ENCODE data around the gene ATP13A5.

The ATP13A5 gene

DNA sequence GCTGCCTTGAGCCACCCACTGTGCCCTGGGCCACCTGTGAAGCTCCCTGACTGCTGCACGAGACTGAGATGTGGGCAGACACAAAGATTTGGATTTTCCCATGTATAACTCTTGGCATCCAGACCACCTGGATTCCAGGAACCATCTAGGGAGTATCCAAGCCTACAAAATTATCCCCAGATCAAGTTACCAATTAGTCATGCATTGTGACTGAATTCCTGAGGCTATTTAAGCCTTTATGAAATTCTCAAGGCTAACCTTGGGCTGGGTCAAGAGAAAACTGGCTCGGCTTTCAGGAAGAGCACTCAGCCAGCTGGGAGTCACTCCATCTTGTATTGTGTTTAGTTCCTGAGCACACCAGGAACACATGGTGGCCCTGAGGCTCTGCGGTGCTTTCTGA is 13.3 kb upstream of the ATP13A5 start:
- H3K27ac ChIP-seq (replicated peaks; ENCODE audit: low read length) = no peak overlapping the region
- H3K23ac ChIP-seq (ENCODE audit: low read depth, low read length, poor library complexity) = no peak overlapping the region
- peak; percentile 26 for DNase-seq (ENCODE audit: low spot score)
- no peak overlapping the region for H4K8ac ChIP-seq (ENCODE audit: low read depth, low read length)
- H4K91ac ChIP-seq (ENCODE audit: low read depth, low read length, poor library complexity) = no peak overlapping the region
- H3K4me1 ChIP-seq (ENCODE audit: control insufficient read depth in 2 of 2, insufficient read depth in 1 of 2, low read depth in 1 of 2, low read length in 2 of 2) = peaks cover 11 to 12% of the 10 kb centered on the region in 2 donors
- no peak overlapping the region for H3K4ac ChIP-seq (ENCODE audit: low read length)
- no peak overlapping the region for H3K14ac ChIP-seq (ENCODE audit: low read length)
- no peak overlapping the region for H3K4me2 ChIP-seq (ENCODE audit: insufficient read depth, low read length, poor library complexity, severe bottlenecking)
- H3K9ac ChIP-seq (ENCODE audit: low read depth, low read length, poor library complexity) = no peak overlapping the region
- no peaks in the 10 kb centered on the region for H3K9me3 ChIP-seq (replicated peaks in 1 of 2; ENCODE audit: control insufficient read depth in 2 of 2, insufficient read depth in 1 of 2, low read depth in 1 of 2, low read length in 2 of 2)
- no peak overlapping the region for H3K4me3 ChIP-seq (ENCODE audit: low read length in 2 of 2)
- peak overlapping the region; percentile 86 for H3K18ac ChIP-seq (ENCODE audit: low read length)
- H2BK120ac ChIP-seq (ENCODE audit: low read depth, low read length) = no peak overlapping the region
- no peak overlapping the region for H2BK5ac ChIP-seq (ENCODE audit: low read length)
- H3K79me1 ChIP-seq (ENCODE audit: low read depth, low read length) = no peaks in the 10 kb centered on the region
- WGBS, 2 donors (ENCODE audit: extremely low coverage in 2 of 2, insufficient read length in 2 of 2, insufficient replicate concordance in 1 of 2) = no CpG with 5 or more reads among the region's 3 CpGs
- no peak overlapping the region for H2AFZ ChIP-seq (ENCODE audit: low read length)
- peak overlapping the region; percentile 43 for H2BK12ac ChIP-seq (ENCODE audit: low read length)
- no peaks in the 10 kb centered on the region for H3K36me3 ChIP-seq (replicated peaks in 1 of 2; ENCODE audit: control insufficient read depth in 2 of 2, insufficient read depth in 2 of 2, low read length in 2 of 2)
- no peak overlapping the region for H2BK15ac ChIP-seq (ENCODE audit: low read length)
- H3K27me3 ChIP-seq (ENCODE audit: control insufficient read depth in 3 of 3, insufficient read depth in 3 of 3, low read depth in 1 of 3, low read length in 3 of 3) = no peaks in the 10 kb centered on the region
- no peak overlapping the region for H2AK5ac ChIP-seq (ENCODE audit: low read depth, low read length)

DNA sequence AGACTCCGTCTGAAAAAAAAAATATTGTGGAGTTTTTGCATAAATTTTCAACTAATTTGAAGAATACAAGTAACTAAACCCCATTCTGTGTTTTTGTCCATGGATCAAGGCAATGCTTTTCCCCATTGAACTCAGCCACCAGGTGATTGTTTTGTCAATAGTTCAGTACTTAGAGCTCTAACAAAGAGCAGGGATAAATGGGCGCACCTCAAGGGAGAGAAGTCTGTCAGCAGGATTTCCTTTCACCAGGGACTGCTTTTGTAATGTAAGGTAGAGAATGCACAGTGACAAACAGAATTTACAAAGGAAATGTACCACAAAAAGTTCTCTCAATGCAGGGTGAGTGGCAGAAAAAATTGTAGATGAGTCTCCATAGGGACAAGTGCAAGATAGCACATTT is 10.8 kb upstream of the ATP13A5 start:
- Histone ChIP-seq H3K14ac (ENCODE audit: low read length) (no peak overlapping the region), H2BK120ac (ENCODE audit: low read depth, low read length) (no peak overlapping the region), H3K4me1 (ENCODE audit: control insufficient read depth in 2 of 2, insufficient read depth in 1 of 2, low read depth in 1 of 2, low read length in 2 of 2) (peaks cover 11 to 12% of the 10 kb centered on the region in 2 donors), H3K9me3 (replicated peaks in 1 of 2; ENCODE audit: control insufficient read depth in 2 of 2, insufficient read depth in 1 of 2, low read depth in 1 of 2, low read length in 2 of 2) (no peaks in the 10 kb centered on the region), H3K27ac (replicated peaks; ENCODE audit: low read length) (no peak overlapping the region), H2BK5ac (ENCODE audit: low read length) (no peak overlapping the region), H3K4me2 (ENCODE audit: insufficient read depth, low read length, poor library complexity, severe bottlenecking) (no peak overlapping the region), H2AFZ (ENCODE audit: low read length) (no peak overlapping the region), H4K8ac (ENCODE audit: low read depth, low read length) (no peak overlapping the region), H3K4ac (ENCODE audit: low read length) (no peak overlapping the region), H3K18ac (ENCODE audit: low read length) (no peak overlapping the region), H2AK5ac (ENCODE audit: low read depth, low read length) (no peak overlapping the region), H3K9ac (ENCODE audit: low read depth, low read length, poor library complexity) (no peak overlapping the region), H3K36me3 (replicated peaks in 1 of 2; ENCODE audit: control insufficient read depth in 2 of 2, insufficient read depth in 2 of 2, low read length in 2 of 2) (no peaks in the 10 kb centered on the region), H3K4me3 (ENCODE audit: low read length in 2 of 2) (no peak overlapping the region), H2BK15ac (ENCODE audit: low read length) (no peak overlapping the region), H3K23ac (ENCODE audit: low read depth, low read length, poor library complexity) (no peak overlapping the region), H4K91ac (ENCODE audit: low read depth, low read length, poor library complexity) (no peak overlapping the region), H2BK12ac (ENCODE audit: low read length) (no peak overlapping the region), H3K79me1 (ENCODE audit: low read depth, low read length) (no peaks in the 10 kb centered on the region), H3K27me3 (ENCODE audit: control insufficient read depth in 3 of 3, insufficient read depth in 3 of 3, low read depth in 1 of 3, low read length in 3 of 3) (no peaks in the 10 kb centered on the region)
- DNase-seq (ENCODE audit: low spot score) = no peak
- no CpG with 5 or more reads among the region's 2 CpGs for WGBS, 2 donors (ENCODE audit: extremely low coverage in 2 of 2, insufficient read length in 2 of 2, insufficient replicate concordance in 1 of 2)

DNA sequence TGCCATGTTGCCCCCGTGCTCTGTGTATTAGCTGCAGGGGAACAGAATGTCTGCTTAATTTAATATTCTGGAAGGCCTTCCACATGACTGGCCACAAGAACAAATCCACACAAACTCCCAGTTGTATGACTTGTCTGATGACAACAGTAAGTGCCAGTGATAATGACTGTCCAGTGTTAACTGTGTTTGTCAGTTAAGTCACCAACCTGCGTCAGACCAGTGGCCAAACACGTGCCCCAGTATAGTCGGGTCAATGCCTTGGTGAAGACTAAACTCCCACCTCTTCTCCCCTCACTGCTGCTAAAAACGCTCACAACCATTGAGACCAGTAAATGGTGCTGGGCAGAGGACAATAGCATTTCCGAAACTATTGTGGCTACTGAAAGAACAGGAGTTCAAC is 9.8 kb upstream of the ATP13A5 start:
- H3K36me3 ChIP-seq (replicated peaks in 1 of 2; ENCODE audit: control insufficient read depth in 2 of 2, insufficient read depth in 2 of 2, low read length in 2 of 2) = no peaks in the 10 kb centered on the region
- H2AFZ ChIP-seq (ENCODE audit: low read length) = no peak overlapping the region
- H3K4me1 ChIP-seq (ENCODE audit: control insufficient read depth in 2 of 2, insufficient read depth in 1 of 2, low read depth in 1 of 2, low read length in 2 of 2) = peaks cover 11 to 12% of the 10 kb centered on the region in 2 donors
- no peak overlapping the region for H3K23ac ChIP-seq (ENCODE audit: low read depth, low read length, poor library complexity)
- no peak overlapping the region for H3K18ac ChIP-seq (ENCODE audit: low read length)
- no peaks in the 10 kb centered on the region for H3K27me3 ChIP-seq (ENCODE audit: control insufficient read depth in 3 of 3, insufficient read depth in 3 of 3, low read depth in 1 of 3, low read length in 3 of 3)
- no peak overlapping the region for H3K4ac ChIP-seq (ENCODE audit: low read length)
- no peak overlapping the region for H4K91ac ChIP-seq (ENCODE audit: low read depth, low read length, poor library complexity)
- no CpG with 5 or more reads among the region's 6 CpGs for whole genome bisulfite sequencing, 2 donors (ENCODE audit: extremely low coverage in 2 of 2, insufficient read length in 2 of 2, insufficient replicate concordance in 1 of 2)
- H3K9me3 ChIP-seq (replicated peaks in 1 of 2; ENCODE audit: control insufficient read depth in 2 of 2, insufficient read depth in 1 of 2, low read depth in 1 of 2, low read length in 2 of 2) = no peaks in the 10 kb centered on the region
- H2BK15ac ChIP-seq (ENCODE audit: low read length) = no peak overlapping the region
- no peak overlapping the region for H3K27ac ChIP-seq (replicated peaks; ENCODE audit: low read length)
- H3K9ac ChIP-seq (ENCODE audit: low read depth, low read length, poor library complexity) = no peak overlapping the region
- no peak overlapping the region for H2AK5ac ChIP-seq (ENCODE audit: low read depth, low read length)
- DNase-seq (ENCODE audit: low spot score) = no peak
- no peak overlapping the region for H3K14ac ChIP-seq (ENCODE audit: low read length)
- H2BK12ac ChIP-seq (ENCODE audit: low read length) = no peak overlapping the region
- H2BK5ac ChIP-seq (ENCODE audit: low read length) = no peak overlapping the region
- H3K79me1 ChIP-seq (ENCODE audit: low read depth, low read length) = no peaks in the 10 kb centered on the region
- H3K4me3 ChIP-seq (ENCODE audit: low read length in 2 of 2) = no peak overlapping the region
- H3K4me2 ChIP-seq (ENCODE audit: insufficient read depth, low read length, poor library complexity, severe bottlenecking) = no peak overlapping the region
- no peak overlapping the region for H2BK120ac ChIP-seq (ENCODE audit: low read depth, low read length)
- H4K8ac ChIP-seq (ENCODE audit: low read depth, low read length) = no peak overlapping the region

DNA sequence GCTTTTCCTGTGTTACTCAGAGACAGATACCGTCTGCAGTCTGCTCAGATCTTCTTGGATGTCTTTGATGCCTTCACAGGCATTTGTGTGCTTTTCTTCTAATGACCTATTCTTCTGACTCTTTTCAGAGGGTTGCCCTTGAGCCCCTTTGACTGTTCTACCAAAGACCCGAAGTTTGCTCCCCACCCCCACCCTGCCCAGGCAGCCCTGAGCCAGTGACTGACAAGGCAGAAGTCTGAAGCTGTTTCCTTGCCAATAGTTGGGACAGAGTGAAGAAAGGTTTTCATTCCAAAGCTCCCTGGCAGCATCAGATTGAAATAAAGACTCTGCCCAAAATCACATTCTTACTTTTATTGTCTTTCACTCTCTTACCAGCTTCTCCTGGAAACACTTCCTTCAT is 9.0 kb upstream of the ATP13A5 start:
- Histone ChIP-seq H4K8ac (ENCODE audit: low read depth, low read length) (no peak overlapping the region), H4K91ac (ENCODE audit: low read depth, low read length, poor library complexity) (no peak overlapping the region), H3K36me3 (replicated peaks in 1 of 2; ENCODE audit: control insufficient read depth in 2 of 2, insufficient read depth in 2 of 2, low read length in 2 of 2) (no peaks in the 10 kb centered on the region), H3K18ac (ENCODE audit: low read length) (no peak overlapping the region), H2AFZ (ENCODE audit: low read length) (no peak overlapping the region), H2AK5ac (ENCODE audit: low read depth, low read length) (no peak overlapping the region), H3K4me3 (ENCODE audit: low read length in 2 of 2) (no peak overlapping the region), H3K4ac (ENCODE audit: low read length) (no peak overlapping the region), H3K4me2 (ENCODE audit: insufficient read depth, low read length, poor library complexity, severe bottlenecking) (no peak overlapping the region), H3K79me1 (ENCODE audit: low read depth, low read length) (no peaks in the 10 kb centered on the region), H2BK5ac (ENCODE audit: low read length) (no peak overlapping the region), H3K27ac (replicated peaks; ENCODE audit: low read length) (no peak overlapping the region), H3K9me3 (replicated peaks in 1 of 2; ENCODE audit: control insufficient read depth in 2 of 2, insufficient read depth in 1 of 2, low read depth in 1 of 2, low read length in 2 of 2) (no peaks in the 10 kb centered on the region), H3K14ac (ENCODE audit: low read length) (no peak overlapping the region), H2BK15ac (ENCODE audit: low read length) (no peak overlapping the region), H3K23ac (ENCODE audit: low read depth, low read length, poor library complexity) (no peak overlapping the region), H2BK12ac (ENCODE audit: low read length) (no peak overlapping the region), H3K4me1 (ENCODE audit: control insufficient read depth in 2 of 2, insufficient read depth in 1 of 2, low read depth in 1 of 2, low read length in 2 of 2) (peaks cover 11 to 12% of the 10 kb centered on the region in 2 donors), H3K27me3 (ENCODE audit: control insufficient read depth in 3 of 3, insufficient read depth in 3 of 3, low read depth in 1 of 3, low read length in 3 of 3) (no peaks in the 10 kb centered on the region), H3K9ac (ENCODE audit: low read depth, low read length, poor library complexity) (no peak overlapping the region), H2BK120ac (ENCODE audit: low read depth, low read length) (no peak overlapping the region)
- DNase-seq (ENCODE audit: low spot score) = no peak
- WGBS, 2 donors (ENCODE audit: extremely low coverage in 2 of 2, insufficient read length in 2 of 2, insufficient replicate concordance in 1 of 2) = no CpG with 5 or more reads among the region's 2 CpGs

All from neuronal stem cell (in vitro differentiated cells).